HuH-7 (cell line): ENCODE results near the gene CHAMP1.

Experiments used
- DNase-seq: peaks from one replicate; pipeline ENCODE4 v3.0.0; 2011; ENCODE audit warnings: low spot score

CHAMP1 gene

GRCh38 chr13:114314074-114314912 is at the start of gene CHAMP1:
CHAMP1 (plus strand) TSS chr13:114314503; CDS start chr13:114323843, 9,340 bp downstream.
- DNase-seq, result peak; percentile 97

GRCh38 chr13:114264886-114265611 is 49.3 kb upstream of the CHAMP1 start:
- no peak for DNase-seq

- no peak for DNase-seq
These were observed 48.1 kb upstream of the CHAMP1 start for GRCh38 chr13:114266241-114266640.

GRCh38 chr13:114268344-114269280 is 45.7 kb upstream of the CHAMP1 start:
- no peak for DNase-seq

GRCh38 chr13:114269281-114269770 is 45.0 kb upstream of the CHAMP1 start:
- no peak for DNase-seq

- no peak for DNase-seq
These were observed 41.3 kb upstream of the CHAMP1 start for GRCh38 chr13:114272977-114273376.

- no peak for DNase-seq
These were observed 39.0 kb upstream of the CHAMP1 start for GRCh38 chr13:114275304-114275703.

GRCh38 chr13:114279146-114279545 is 35.2 kb upstream of the CHAMP1 start:
- no peak for DNase-seq

GRCh38 chr13:114279758-114280355 is 34.4 kb upstream of the CHAMP1 start:
- no peak for DNase-seq

GRCh38 chr13:114281351-114282040 is 32.8 kb upstream of the CHAMP1 start, which contains the start of gene UPF3A:
UPF3A (plus strand) TSS chr13:114281601; CDS start chr13:114281640, 39 bp downstream.
- DNase-seq, result peak; percentile 86

- peak; percentile 49 for DNase-seq
These were observed 32.1 kb upstream of the CHAMP1 start for GRCh38 chr13:114282041-114282670.

- peak; percentile 22 for DNase-seq
These were observed 30.7 kb upstream of the CHAMP1 start for GRCh38 chr13:114283576-114283975.

GRCh38 chr13:114284680-114285079 is 29.6 kb upstream of the CHAMP1 start:
- no peak for DNase-seq

- DNase-seq, result no peak
These were observed 29.0 kb upstream of the CHAMP1 start for GRCh38 chr13:114285166-114285808.

GRCh38 chr13:114286808-114287207 is 27.5 kb upstream of the CHAMP1 start:
- no peak for DNase-seq

GRCh38 chr13:114288157-114288591 is 26.1 kb upstream of the CHAMP1 start:
- DNase-seq, result no peak

- no peak for DNase-seq
These were observed 17.9 kb upstream of the CHAMP1 start for GRCh38 chr13:114296448-114296847.

GRCh38 chr13:114296902-114297301 is 17.4 kb upstream of the CHAMP1 start:
- no peak for DNase-seq

GRCh38 chr13:114298866-114299265 is 15.4 kb upstream of the CHAMP1 start:
- no peak for DNase-seq
